ENCODE measurements around the gene NKPD1. TPM values are rescaled to one million over a fixed set of nuclear protein-coding genes. Genes with fewer than 3 reads are reported as not detected.

The NKPD1 gene
- total RNA-seq, 4 donors from 2014 or later, result 42.0 to 100 (median 51.4) TPM

DNA sequence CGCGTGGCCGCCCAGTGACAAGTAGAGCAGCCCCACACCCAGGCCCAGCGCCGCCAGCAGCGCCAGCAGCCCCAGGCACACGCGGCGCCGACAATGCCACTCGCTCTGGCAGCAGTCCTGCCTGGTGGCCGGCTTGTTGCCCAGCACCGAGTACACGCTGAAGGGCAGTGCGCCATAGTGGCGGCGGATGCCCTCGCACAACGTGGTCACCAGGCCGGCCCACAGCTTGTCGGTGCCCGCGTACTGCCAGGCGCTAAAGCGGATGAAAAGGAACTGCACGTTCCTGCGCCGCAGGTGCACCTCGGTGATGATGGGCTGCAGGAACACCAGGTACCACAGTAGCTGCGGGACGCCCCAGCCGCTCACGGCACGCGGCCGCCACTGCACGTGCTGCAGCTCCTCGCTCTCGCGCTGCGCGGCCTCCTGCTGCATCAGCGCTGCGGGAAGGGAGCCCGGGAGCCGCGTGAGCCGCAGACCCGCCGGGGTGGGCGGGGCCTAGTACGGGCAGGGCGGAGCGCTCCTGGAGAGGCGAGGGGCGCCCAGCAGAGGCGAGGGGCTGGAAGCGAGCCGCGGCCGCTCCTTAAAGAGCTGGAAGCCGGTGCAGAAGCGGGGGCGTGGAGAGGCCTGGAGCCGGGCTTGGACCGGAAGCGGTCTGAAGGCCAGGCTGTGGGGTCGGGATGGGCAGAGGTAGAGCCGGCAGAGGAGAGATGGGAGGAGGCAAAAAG, 7.3 kb downstream of the NKPD1 start:
- intact Hi-C loops (cut with DNase I; ENCODE audit: low total_unique reads), result no loop called here
- no peak for TF ChIP-seq POLR2A (IDR thresholded peaks at IDR 0.05)
- TF ChIP-seq, protein P1, sequence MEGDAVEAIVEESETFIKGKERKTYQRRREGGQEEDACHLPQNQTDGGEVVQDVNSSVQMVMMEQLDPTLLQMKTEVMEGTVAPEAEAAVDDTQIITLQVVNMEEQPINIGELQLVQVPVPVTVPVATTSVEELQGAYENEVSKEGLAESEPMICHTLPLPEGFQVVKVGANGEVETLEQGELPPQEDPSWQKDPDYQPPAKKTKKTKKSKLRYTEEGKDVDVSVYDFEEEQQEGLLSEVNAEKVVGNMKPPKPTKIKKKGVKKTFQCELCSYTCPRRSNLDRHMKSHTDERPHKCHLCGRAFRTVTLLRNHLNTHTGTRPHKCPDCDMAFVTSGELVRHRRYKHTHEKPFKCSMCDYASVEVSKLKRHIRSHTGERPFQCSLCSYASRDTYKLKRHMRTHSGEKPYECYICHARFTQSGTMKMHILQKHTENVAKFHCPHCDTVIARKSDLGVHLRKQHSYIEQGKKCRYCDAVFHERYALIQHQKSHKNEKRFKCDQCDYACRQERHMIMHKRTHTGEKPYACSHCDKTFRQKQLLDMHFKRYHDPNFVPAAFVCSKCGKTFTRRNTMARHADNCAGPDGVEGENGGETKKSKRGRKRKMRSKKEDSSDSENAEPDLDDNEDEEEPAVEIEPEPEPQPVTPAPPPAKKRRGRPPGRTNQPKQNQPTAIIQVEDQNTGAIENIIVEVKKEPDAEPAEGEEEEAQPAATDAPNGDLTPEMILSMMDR (IDR thresholded peaks at IDR 0.05), result no peak
- H3K4me3 ChIP-seq (ENCODE audit: low read depth, poor library complexity, severe bottlenecking), result no peak overlapping the region
- WGBS, 2 donors, result 5 to 9% methylated on average over 16 to 35 of the region's 69 CpGs
- DNase-seq (ENCODE audit: low spot score in 2 of 2), result no peak

DNA sequence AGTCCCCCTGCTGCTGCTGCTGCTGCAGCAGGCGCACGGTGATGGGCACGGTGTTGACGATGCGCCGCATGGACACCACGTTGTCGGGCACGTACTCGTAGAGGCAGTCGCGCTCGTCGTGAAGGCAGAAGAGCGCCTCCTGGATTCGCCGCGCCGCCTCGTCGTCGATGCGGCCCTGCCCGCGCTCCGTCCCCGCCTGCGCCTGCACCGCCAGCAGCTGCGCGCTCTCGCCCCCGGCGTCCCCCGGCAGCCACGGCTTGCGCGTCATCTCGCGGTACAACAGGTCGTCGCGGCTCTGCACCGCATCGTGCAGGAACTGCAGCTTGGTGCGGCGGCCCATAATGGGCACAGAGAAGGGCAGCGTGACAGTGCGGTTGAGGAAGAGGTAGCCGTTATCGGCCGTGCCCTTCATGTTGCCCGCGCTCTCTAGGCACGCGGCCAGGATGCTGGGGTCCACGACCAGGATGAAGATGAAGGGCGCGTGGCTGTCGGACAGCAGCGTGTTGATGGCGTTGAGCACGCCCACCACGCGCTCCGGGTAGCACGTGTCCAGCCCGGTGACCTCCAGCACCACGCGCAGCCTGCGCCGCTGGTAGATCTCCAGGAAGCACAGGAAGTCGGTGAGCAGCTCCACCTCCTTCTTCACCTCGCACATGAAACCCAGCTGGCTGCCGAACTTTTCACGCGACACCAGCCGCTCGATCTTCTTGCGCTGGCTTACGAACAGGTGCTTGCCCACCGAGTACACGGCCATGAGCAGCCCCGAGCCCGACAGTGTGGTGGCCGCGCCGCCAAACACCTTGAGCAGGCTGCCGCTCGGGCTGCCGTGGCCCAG, 8.1 kb downstream of the NKPD1 start:
- H3K4me3 ChIP-seq (ENCODE audit: low read depth, poor library complexity, severe bottlenecking), result no peak overlapping the region
- peak in 1 of 2 donors; percentile 90 for DNase-seq (ENCODE audit: low spot score in 2 of 2)
- intact Hi-C loops (cut with DNase I; ENCODE audit: low total_unique reads), result no loop called here
- 4 to 19% methylated on average over 5 to 77 of the region's 91 CpGs for WGBS, 2 donors
- TF ChIP-seq POLR2A (IDR thresholded peaks at IDR 0.05), result no peak
- TF ChIP-seq, protein P1 (IDR thresholded peaks at IDR 0.05), result no peak

DNA sequence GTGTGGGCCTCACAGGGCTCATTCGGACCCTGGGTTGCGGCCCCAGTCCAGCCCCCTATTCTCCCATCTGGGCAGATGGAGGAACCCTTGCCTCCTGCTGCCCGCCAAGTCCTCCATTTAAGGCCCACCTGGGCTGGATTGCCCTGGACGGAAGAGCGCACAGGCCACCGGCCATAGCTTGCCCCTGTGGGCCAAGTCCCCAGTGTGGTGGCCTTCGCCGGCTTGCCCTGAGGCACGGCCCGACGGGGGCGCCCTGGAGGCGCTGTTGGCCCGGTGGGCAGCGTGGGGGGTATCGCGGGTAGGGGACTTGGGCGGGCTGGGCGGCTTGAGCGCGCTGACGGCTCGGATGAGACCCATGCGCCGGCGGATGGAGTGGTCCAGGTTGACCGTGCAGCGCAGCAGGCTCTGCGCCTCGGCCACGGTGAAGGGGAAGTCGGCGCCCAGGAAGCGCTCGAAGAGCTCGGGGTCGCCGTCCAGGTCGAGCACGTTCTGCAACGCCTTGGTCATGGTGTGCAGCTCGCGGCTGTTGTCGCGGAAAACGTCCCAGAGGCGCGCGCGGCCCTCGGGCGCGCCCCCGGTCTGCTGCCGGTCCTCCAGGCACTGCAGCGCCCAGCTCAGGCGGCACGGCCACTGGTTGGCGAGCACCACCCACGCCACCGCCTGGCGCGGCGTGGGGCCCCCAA, 8.8 kb downstream of the NKPD1 start:
- DNase-seq (ENCODE audit: low spot score in 2 of 2), result no peak
- no peak overlapping the region for H3K4me3 ChIP-seq (ENCODE audit: low read depth, poor library complexity, severe bottlenecking)
- WGBS, 2 donors, result 23 to 38% methylated on average over 27 to 30 of the region's 64 CpGs
- TF ChIP-seq, protein P1 (IDR thresholded peaks at IDR 0.05), result no peak
- TF ChIP-seq POLR2A (IDR thresholded peaks at IDR 0.05), result no peak
- intact Hi-C loops (cut with DNase I; ENCODE audit: low total_unique reads), result no loop called here

DNA sequence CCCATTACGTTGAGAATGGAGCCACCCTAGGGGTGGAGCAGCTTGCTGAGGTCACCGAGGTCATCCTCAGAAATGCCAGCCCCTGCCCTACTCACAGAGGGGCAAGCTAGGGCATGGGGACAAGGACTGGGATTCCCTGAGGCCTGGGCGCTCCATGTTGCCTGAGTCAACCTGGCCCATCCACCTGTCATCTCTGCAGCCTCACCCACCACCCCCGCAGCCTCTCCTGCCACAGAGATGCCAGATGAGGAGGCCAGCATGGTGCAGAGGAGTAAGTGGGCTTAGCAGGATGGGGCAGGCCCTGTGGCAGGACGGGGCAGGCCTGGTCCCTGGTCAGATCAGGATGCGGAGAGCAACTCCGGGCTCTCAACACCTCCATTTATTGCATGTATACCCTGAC, 9.5 kb downstream of the NKPD1 start:
- WGBS, 2 donors, result 50 to 52% methylated on average over 6 to 7 of the region's 7 CpGs
- DNase-seq (ENCODE audit: low spot score in 2 of 2), result no peak
- no peak overlapping the region for H3K4me3 ChIP-seq (ENCODE audit: low read depth, poor library complexity, severe bottlenecking)
- TF ChIP-seq, protein P1 (IDR thresholded peaks at IDR 0.05), result no peak
- no peak for TF ChIP-seq POLR2A (IDR thresholded peaks at IDR 0.05)
- intact Hi-C loops (cut with DNase I; ENCODE audit: low total_unique reads), result no loop called here

DNA sequence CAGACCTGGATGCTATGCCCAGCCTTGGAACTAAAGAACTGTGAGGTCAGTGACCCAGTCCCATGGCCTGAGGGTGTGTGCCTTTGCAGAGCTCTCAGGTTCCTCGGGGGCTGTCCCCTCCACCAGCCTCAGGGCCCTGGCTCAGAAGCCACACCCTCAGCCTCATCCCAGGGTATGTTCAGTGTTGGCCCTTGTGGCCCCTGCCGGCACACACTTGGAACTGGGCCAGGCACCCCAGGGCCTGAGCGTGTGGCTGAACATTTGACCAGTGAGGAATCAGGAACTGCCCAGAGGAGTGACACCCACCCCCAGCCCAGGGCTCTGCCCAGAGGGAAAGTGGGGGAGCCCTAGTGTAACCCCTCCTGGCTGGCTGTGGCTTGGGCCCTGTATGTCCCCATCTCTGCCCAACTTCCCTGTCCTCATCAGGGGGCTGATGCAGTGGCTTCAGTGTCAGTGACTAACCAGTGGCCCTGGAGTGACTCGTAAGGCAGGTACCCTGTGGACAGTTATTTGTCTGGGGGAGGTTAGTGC, 10.0 kb downstream of the NKPD1 start:
- TF ChIP-seq, protein P1 (IDR thresholded peaks at IDR 0.05), result no peak
- TF ChIP-seq POLR2A (IDR thresholded peaks at IDR 0.05), result no peak
- DNase-seq (ENCODE audit: low spot score in 2 of 2), result no peak
- intact Hi-C loops (cut with DNase I; ENCODE audit: low total_unique reads), result no loop called here

More for the DNA sequence above, 10.0 kb downstream of the NKPD1 start:
- H3K4me3 ChIP-seq (ENCODE audit: low read depth, poor library complexity, severe bottlenecking), result no peak overlapping the region
- 54 to 70% methylated on average over 3 of the region's 4 CpGs for WGBS, 2 donors

Measured in lower leg skin (tissue), 4 donors.